Adrenal gland (tissue), 5 donors: ENCODE data around the gene FGD2.

Source experiments
- CTCF ChIP-seq, 6 experiments: fragments of 450-650 bp in 4 of 6; fragments of 200-600 bp in 2 of 6; sonication (generic) in 1 of 6; IDR thresholded peaks; 1 replicate in 5 of 6; 2 replicates in 1 of 6; pipeline versions ENCODE4 v1.5.1 to v1.8.0; 2016 to 2021; ENCODE audit warnings: antibody characterized with exemption in 6 of 6, mild to moderate bottlenecking in 2 of 6, moderate library complexity in 1 of 6
- POLR2A ChIP-seq, 2 donors: fragments of 450-650 bp; IDR thresholded peaks; one replicate each; pipeline ENCODE4 v1.6.1; 2017; ENCODE audit warnings: antibody characterized with exemption in 2 of 2, mild to moderate bottlenecking in 2 of 2, moderate library complexity in 1 of 2
- donor health status: DM: no; HTN: no; CAD: no.

- no peak for TF ChIP-seq CTCF (IDR thresholded peaks at IDR 0.05)
- TF ChIP-seq POLR2A (IDR thresholded peaks at IDR 0.05): no peak
These were observed 6.8 kb upstream of the FGD2 start for GRCh38 chr6:36998723-36999038.
